ENCODE data around the gene KCNJ4.

- TF ChIP-seq, protein P1, sequence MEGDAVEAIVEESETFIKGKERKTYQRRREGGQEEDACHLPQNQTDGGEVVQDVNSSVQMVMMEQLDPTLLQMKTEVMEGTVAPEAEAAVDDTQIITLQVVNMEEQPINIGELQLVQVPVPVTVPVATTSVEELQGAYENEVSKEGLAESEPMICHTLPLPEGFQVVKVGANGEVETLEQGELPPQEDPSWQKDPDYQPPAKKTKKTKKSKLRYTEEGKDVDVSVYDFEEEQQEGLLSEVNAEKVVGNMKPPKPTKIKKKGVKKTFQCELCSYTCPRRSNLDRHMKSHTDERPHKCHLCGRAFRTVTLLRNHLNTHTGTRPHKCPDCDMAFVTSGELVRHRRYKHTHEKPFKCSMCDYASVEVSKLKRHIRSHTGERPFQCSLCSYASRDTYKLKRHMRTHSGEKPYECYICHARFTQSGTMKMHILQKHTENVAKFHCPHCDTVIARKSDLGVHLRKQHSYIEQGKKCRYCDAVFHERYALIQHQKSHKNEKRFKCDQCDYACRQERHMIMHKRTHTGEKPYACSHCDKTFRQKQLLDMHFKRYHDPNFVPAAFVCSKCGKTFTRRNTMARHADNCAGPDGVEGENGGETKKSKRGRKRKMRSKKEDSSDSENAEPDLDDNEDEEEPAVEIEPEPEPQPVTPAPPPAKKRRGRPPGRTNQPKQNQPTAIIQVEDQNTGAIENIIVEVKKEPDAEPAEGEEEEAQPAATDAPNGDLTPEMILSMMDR (conservative IDR thresholded peaks at IDR 0.05 in 1 of 2, IDR thresholded peaks at IDR 0.05 in 1 of 2; ENCODE audit: extremely low read depth in 1 of 2, insufficient read depth in 1 of 2, low read depth in 1 of 2, low read length in 2 of 2) = no peak
- no peak for TF ChIP-seq EZH2 (IDR thresholded peaks at IDR 0.05; ENCODE audit: borderline replicate concordance, low read length)
These were observed 8.9 kb downstream of the KCNJ4 start for GRCh38 chr22:38446018-38446601.
